ENCODE measurements around the gene STX18.
"Not testable (repeated sequence)": the region's sequence is repeated elsewhere in the genome, so short reads cannot be mapped to it uniquely, and the experiment has no call there.

The STX18 gene

DNA sequence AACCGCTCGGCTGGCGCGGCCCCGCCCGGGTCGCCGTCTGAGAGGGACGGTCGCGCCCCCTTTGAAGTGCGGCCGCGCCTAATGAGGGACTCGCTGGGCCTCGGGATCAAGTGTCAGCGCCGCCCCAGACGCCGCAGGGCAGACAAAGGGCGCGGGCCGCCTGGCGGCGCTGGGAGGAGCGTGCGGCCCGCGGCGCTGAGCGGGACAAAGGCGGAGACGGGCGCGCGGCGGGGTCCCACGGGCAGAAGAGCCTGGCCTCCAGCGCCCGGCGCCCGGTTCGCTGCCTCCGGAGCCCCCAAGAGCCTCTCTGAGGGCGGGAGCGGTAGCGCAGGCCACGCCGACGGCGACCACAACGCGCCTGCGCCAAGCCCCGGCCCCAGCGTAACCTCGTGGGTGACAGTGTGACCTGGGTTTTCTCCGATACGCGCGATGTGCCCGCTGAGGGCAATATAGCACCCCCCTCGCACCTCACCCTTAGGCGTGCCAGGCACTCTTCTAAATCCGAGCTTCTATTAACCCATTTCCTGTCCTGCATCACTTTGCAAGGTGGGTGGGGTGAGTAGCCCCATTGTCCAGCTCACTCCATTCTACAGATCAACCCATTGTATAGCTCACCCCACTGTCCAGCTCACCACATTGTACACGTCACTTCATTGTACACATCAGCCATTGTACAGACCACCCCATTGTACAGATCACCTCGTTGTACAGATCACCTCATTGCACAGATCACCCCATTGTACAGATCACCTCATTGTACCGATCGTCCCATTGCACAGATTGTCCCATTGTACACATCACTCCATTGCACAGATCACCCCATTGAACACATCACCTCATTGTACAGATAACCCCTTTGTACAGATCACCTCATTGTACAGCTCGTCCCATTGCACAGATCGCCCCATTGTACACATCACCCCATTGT is 33.7 kb upstream of the STX18 start:
- Histone ChIP-seq H3K4me1 (ENCODE audit: control insufficient read depth, insufficient read depth, low read length, poor library complexity, severe bottlenecking) (no peaks in the 10 kb centered on the region), H3K27ac (ENCODE audit: insufficient read depth, low read length, poor library complexity, severe bottlenecking) (peak overlapping the region; percentile 46), H3K27me3 (replicated peaks; ENCODE audit: control insufficient read depth, insufficient read depth, low read length, poor library complexity, severe bottlenecking) (no peaks in the 10 kb centered on the region), H3K9me3 (ENCODE audit: control insufficient read depth, low read length) (no peaks in the 10 kb centered on the region), H3K36me3 (ENCODE audit: control insufficient read depth, insufficient read depth, low read length) (no peaks in the 10 kb centered on the region), H3K4me3 (ENCODE audit: insufficient read depth, low read depth, low read length, poor library complexity, severe bottlenecking) (peak overlapping the region; percentile 85)
- peak; percentile 33 to 52 (median 50) for DNase-seq

DNA sequence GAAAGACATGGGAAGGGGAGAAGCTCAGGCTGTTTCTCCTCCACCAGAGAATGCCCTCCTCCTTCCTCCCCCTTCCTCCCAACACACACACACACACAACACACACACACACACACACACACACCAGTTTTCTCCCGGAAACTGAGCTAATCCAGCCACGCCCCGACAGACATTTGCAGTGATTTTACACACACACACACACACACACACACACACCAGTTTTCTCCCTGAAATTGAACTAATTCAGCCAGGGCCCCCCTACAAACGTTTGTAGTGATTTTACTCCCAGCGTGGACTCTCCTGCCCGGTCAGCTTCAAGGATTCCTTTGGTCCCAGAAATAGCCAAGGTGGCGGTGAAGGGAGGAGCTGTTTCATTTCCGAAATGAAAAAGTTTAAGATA is 32.9 kb upstream of the STX18 start:
- DNase-seq, result peak; percentile 24 to 34 (median 28)
- H3K27me3 ChIP-seq (replicated peaks; ENCODE audit: control insufficient read depth, insufficient read depth, low read length, poor library complexity, severe bottlenecking), result no peaks in the 10 kb centered on the region
- no peaks in the 10 kb centered on the region for H3K4me1 ChIP-seq (ENCODE audit: control insufficient read depth, insufficient read depth, low read length, poor library complexity, severe bottlenecking)
- peak overlapping the region; percentile 46 for H3K27ac ChIP-seq (ENCODE audit: insufficient read depth, low read length, poor library complexity, severe bottlenecking)
- H3K36me3 ChIP-seq (ENCODE audit: control insufficient read depth, insufficient read depth, low read length), result no peaks in the 10 kb centered on the region
- peak overlapping the region; percentile 85 for H3K4me3 ChIP-seq (ENCODE audit: insufficient read depth, low read depth, low read length, poor library complexity, severe bottlenecking)
- H3K9me3 ChIP-seq (ENCODE audit: control insufficient read depth, low read length), result no peaks in the 10 kb centered on the region

DNA sequence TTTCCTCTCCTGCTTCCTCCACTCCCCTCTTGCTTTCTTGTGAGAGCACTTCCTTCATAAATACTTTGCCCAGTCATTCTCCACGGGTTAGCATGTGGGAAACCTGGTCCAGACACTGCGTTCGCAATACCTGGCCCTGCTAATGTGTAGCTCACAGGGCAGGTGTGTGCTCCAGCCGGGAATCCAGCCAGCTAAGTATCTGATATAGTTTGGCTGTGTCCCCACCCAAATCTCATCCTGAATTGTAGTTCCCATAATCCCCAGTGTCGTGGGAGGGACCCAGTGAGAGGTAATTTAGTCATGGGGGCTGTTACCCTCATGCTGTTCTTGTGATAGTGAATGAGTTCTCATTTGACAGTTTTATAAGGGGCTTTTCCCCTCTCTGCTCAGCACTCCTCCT is 32.2 kb upstream of the STX18 start:
- Histone ChIP-seq H3K4me3 (ENCODE audit: insufficient read depth, low read depth, low read length, poor library complexity, severe bottlenecking) (no peak overlapping the region), H3K9me3 (ENCODE audit: control insufficient read depth, low read length) (no peaks in the 10 kb centered on the region), H3K4me1 (ENCODE audit: control insufficient read depth, insufficient read depth, low read length, poor library complexity, severe bottlenecking) (no peaks in the 10 kb centered on the region), H3K27ac (ENCODE audit: insufficient read depth, low read length, poor library complexity, severe bottlenecking) (no peak overlapping the region), H3K36me3 (ENCODE audit: control insufficient read depth, insufficient read depth, low read length) (no peaks in the 10 kb centered on the region), H3K27me3 (replicated peaks; ENCODE audit: control insufficient read depth, insufficient read depth, low read length, poor library complexity, severe bottlenecking) (no peaks in the 10 kb centered on the region)
- no peak for DNase-seq

- no peaks in the 10 kb centered on the region for H3K36me3 ChIP-seq (ENCODE audit: control insufficient read depth, insufficient read depth, low read length)
- no peak for DNase-seq
- H3K4me1 ChIP-seq (ENCODE audit: control insufficient read depth, insufficient read depth, low read length, poor library complexity, severe bottlenecking), result no peaks in the 10 kb centered on the region
- no peaks in the 10 kb centered on the region for H3K9me3 ChIP-seq (ENCODE audit: control insufficient read depth, low read length)
- no peak overlapping the region for H3K4me3 ChIP-seq (ENCODE audit: insufficient read depth, low read depth, low read length, poor library complexity, severe bottlenecking)
- no peaks in the 10 kb centered on the region for H3K27me3 ChIP-seq (replicated peaks; ENCODE audit: control insufficient read depth, insufficient read depth, low read length, poor library complexity, severe bottlenecking)
- no peak overlapping the region for H3K27ac ChIP-seq (ENCODE audit: insufficient read depth, low read length, poor library complexity, severe bottlenecking)
Measured at GRCh38 chr4:4572821-4573220, 31.0 kb upstream of the STX18 start.

- not testable (repeated sequence) for H3K9me3 ChIP-seq (ENCODE audit: control insufficient read depth, low read length); H3K27me3 ChIP-seq (replicated peaks; ENCODE audit: control insufficient read depth, insufficient read depth, low read length, poor library complexity, severe bottlenecking); H3K4me1 ChIP-seq (ENCODE audit: control insufficient read depth, insufficient read depth, low read length, poor library complexity, severe bottlenecking); H3K36me3 ChIP-seq (ENCODE audit: control insufficient read depth, insufficient read depth, low read length); H3K4me3 ChIP-seq (ENCODE audit: insufficient read depth, low read depth, low read length, poor library complexity, severe bottlenecking); DNase-seq; H3K27ac ChIP-seq (ENCODE audit: insufficient read depth, low read length, poor library complexity, severe bottlenecking)
Measured at GRCh38 chr4:4569861-4570260, 28.0 kb upstream of the STX18 start.

- no peak for DNase-seq
- Histone ChIP-seq H3K9me3 (ENCODE audit: control insufficient read depth, low read length) (no peaks in the 10 kb centered on the region), H3K4me1 (ENCODE audit: control insufficient read depth, insufficient read depth, low read length, poor library complexity, severe bottlenecking) (no peaks in the 10 kb centered on the region), H3K4me3 (ENCODE audit: insufficient read depth, low read depth, low read length, poor library complexity, severe bottlenecking) (no peak overlapping the region), H3K36me3 (ENCODE audit: control insufficient read depth, insufficient read depth, low read length) (no peaks in the 10 kb centered on the region), H3K27ac (ENCODE audit: insufficient read depth, low read length, poor library complexity, severe bottlenecking) (no peak overlapping the region), H3K27me3 (replicated peaks; ENCODE audit: control insufficient read depth, insufficient read depth, low read length, poor library complexity, severe bottlenecking) (no peaks in the 10 kb centered on the region)
Measured at GRCh38 chr4:4568806-4569427, 27.1 kb upstream of the STX18 start.

DNA sequence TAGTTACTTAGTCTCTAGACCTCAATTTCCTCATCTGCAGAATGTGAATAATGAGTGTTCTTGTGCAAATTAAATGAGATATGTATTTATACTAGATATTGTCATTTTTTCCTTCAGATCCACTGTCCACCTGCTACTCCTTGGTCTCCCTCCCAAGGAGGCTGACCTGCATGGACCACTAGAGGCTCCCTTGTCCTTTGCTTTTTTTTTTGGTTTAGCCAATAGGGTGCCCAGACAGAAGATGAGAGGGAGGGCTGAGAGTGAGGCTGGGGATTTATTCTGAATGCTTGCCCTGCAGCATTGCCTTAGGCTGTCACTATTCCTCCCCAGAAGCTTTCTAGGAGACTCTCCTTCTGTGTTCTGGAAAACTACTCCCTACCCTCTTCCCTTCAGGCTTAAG is 24.5 kb upstream of the STX18 start:
- not testable (repeated sequence) for H3K4me1 ChIP-seq (ENCODE audit: control insufficient read depth, insufficient read depth, low read length, poor library complexity, severe bottlenecking); H3K4me3 ChIP-seq (ENCODE audit: insufficient read depth, low read depth, low read length, poor library complexity, severe bottlenecking); DNase-seq; H3K36me3 ChIP-seq (ENCODE audit: control insufficient read depth, insufficient read depth, low read length); H3K9me3 ChIP-seq (ENCODE audit: control insufficient read depth, low read length); H3K27ac ChIP-seq (ENCODE audit: insufficient read depth, low read length, poor library complexity, severe bottlenecking); H3K27me3 ChIP-seq (replicated peaks; ENCODE audit: control insufficient read depth, insufficient read depth, low read length, poor library complexity, severe bottlenecking)

- Histone ChIP-seq H3K9me3 (ENCODE audit: control insufficient read depth, low read length) (no peaks in the 10 kb centered on the region), H3K4me3 (ENCODE audit: insufficient read depth, low read depth, low read length, poor library complexity, severe bottlenecking) (no peak overlapping the region), H3K27ac (ENCODE audit: insufficient read depth, low read length, poor library complexity, severe bottlenecking) (no peak overlapping the region), H3K36me3 (ENCODE audit: control insufficient read depth, insufficient read depth, low read length) (no peaks in the 10 kb centered on the region), H3K4me1 (ENCODE audit: control insufficient read depth, insufficient read depth, low read length, poor library complexity, severe bottlenecking) (no peaks in the 10 kb centered on the region), H3K27me3 (replicated peaks; ENCODE audit: control insufficient read depth, insufficient read depth, low read length, poor library complexity, severe bottlenecking) (no peaks in the 10 kb centered on the region)
- DNase-seq, result no peak
Measured at GRCh38 chr4:4564522-4564921, 22.7 kb upstream of the STX18 start.

GRCh38 chr4:4560642-4561041 is 18.8 kb upstream of the STX18 start:
- Histone ChIP-seq H3K36me3 (ENCODE audit: control insufficient read depth, insufficient read depth, low read length) (no peaks in the 10 kb centered on the region), H3K9me3 (ENCODE audit: control insufficient read depth, low read length) (no peaks in the 10 kb centered on the region), H3K27ac (ENCODE audit: insufficient read depth, low read length, poor library complexity, severe bottlenecking) (no peak overlapping the region), H3K4me1 (ENCODE audit: control insufficient read depth, insufficient read depth, low read length, poor library complexity, severe bottlenecking) (no peaks in the 10 kb centered on the region), H3K27me3 (replicated peaks; ENCODE audit: control insufficient read depth, insufficient read depth, low read length, poor library complexity, severe bottlenecking) (no peaks in the 10 kb centered on the region), H3K4me3 (ENCODE audit: insufficient read depth, low read depth, low read length, poor library complexity, severe bottlenecking) (no peak overlapping the region)
- no peak for DNase-seq

DNA sequence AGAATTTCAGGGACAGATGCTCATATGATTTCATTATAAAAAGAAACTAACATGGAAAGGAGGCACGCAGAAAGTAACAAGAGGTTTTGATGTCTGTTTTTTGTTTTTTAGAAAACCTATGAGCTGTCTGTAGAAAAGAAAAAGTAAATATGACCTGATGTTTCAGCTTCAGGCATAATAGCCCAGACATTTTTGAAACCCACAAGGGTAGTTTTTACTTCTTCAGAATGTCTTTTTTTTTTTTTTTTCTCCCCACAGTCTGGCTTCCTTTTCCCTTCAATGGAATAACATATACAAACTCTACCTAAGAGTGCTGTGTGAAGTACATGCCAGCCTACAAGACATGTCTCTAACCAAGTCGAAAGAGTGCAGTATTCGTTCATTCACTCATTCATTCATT is 18.3 kb upstream of the STX18 start:
- no peak for DNase-seq
- H3K27me3 ChIP-seq (replicated peaks; ENCODE audit: control insufficient read depth, insufficient read depth, low read length, poor library complexity, severe bottlenecking), result no peaks in the 10 kb centered on the region
- H3K4me1 ChIP-seq (ENCODE audit: control insufficient read depth, insufficient read depth, low read length, poor library complexity, severe bottlenecking), result no peaks in the 10 kb centered on the region
- H3K4me3 ChIP-seq (ENCODE audit: insufficient read depth, low read depth, low read length, poor library complexity, severe bottlenecking), result no peak overlapping the region
- no peaks in the 10 kb centered on the region for H3K36me3 ChIP-seq (ENCODE audit: control insufficient read depth, insufficient read depth, low read length)
- no peaks in the 10 kb centered on the region for H3K9me3 ChIP-seq (ENCODE audit: control insufficient read depth, low read length)
- H3K27ac ChIP-seq (ENCODE audit: insufficient read depth, low read length, poor library complexity, severe bottlenecking), result no peak overlapping the region
